Measurements from ENCODE around the gene SSPN.

SSPN gene

DNA sequence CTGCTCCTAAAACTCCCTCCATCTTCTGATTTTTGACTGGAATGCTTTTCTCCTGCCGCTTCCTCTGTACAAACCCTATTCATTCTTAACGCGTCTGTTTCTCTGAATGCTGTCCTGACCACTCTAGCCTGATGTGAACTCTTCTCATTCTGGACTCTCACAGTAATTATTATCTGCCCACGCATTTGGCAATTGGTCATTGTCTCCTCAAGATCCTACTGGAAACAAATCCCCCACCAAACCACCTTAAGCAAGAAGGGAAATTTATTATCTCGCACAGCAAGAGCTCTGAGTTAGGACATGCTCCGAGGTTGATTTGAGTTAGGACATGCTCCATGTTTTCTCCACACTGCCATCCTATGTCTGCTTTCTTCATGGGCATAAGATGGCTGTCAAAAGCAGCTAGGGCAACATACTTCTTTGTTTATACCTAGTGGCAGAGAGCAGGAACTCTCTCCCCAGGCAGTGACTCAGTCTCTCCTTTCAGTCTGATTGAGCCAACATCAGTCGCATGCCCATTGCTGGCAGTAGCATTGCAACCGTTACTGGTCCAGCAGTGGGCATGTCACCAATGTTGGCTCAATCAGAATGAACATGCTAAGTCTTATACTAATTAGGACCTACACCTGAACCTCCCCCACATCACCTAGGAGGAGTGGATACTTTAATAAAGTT, 102.2 kb downstream of the SSPN start:
- Histone ChIP-seq H3K27me3 (ENCODE audit: control insufficient read depth in 1 of 2, insufficient read depth in 2 of 2, low read length in 2 of 2) (no peaks in the 10 kb centered on the region), H3K9ac (ENCODE audit: low read length) (no peak overlapping the region), H3K9me3 (ENCODE audit: low read length) (no peaks in the 10 kb centered on the region), H3K4me1 (ENCODE audit: insufficient read depth, low read length) (peaks cover 16% of the 10 kb centered on the region), H3K27ac (ENCODE audit: low read depth, low read length) (no peak overlapping the region), H3K36me3 (ENCODE audit: insufficient read depth, low read length) (no peaks in the 10 kb centered on the region), H3K4me3 (ENCODE audit: low read depth in 1 of 2, low read length in 2 of 2) (no peak overlapping the region)

DNA sequence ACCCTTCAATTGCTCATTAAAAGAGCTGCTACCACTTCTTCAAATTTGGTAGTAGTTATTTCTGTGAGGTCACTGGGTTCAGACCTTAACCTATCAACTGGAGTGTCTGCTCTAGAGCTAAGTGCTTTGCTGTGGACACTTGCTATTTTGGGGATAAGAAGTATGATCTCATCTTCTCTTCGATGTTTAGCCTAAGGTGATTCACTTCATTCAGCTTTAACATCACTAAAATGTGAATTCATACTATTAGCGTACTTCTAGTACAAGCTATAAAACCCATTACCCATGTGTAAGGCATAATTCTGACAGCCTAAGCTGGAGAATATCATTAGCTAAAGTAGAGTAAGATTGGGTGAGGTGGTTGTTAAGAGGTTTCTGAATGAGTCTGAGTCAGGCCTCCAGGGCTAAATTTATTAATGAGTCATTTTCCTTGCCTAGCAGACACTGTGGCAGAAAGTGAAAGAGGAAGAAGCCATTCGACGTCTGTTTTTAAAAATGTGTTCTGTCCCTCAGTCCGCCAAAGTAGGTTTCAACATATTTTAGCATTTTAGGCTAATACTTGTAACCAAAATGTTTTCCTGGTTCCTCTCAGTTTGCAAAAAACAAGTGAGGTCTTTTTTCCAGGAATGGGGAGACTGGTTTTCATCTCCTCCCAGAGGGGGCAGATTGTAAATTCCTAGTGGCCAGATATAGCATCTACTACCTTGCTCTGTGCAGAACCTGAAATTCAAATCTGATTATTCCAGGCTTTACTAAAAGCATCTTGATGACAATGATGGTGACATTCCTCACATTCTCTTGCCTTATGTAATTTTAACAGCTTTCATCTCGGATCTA, 103.6 kb downstream of the SSPN start:
- H3K4me3 ChIP-seq (ENCODE audit: low read depth in 1 of 2, low read length in 2 of 2) = peak overlapping the region in 1 of 2 donors; percentile 49
- H3K27ac ChIP-seq (ENCODE audit: low read depth, low read length) = peak overlapping the region; percentile 74

DNA sequence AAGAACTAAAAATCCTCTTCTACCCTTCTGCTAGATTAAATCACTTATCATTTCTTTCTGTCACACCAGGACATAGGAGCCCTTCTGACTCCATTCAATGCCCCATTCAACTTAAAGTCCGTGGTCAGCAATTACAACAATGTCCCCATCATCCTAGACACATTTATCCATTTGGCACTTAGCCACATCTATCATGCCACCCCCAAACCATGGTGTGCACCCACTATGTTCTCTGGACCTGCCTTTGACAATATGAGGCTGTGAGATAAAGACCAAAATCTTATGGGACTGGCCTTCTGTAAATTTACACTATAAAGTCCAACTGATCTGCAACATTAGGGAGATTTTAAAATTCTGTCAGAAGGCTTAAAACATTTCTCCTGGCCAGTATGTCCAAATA, 104.4 kb downstream of the SSPN start:
- no peak overlapping the region for H3K9ac ChIP-seq (ENCODE audit: low read length)

More for the DNA sequence above, 103.6 kb downstream of the SSPN start:
- no peaks in the 10 kb centered on the region for H3K27me3 ChIP-seq (ENCODE audit: control insufficient read depth in 1 of 2, insufficient read depth in 2 of 2, low read length in 2 of 2)
- H3K4me1 ChIP-seq (ENCODE audit: insufficient read depth, low read length) = peaks cover 16% of the 10 kb centered on the region
- no peaks in the 10 kb centered on the region for H3K36me3 ChIP-seq (ENCODE audit: insufficient read depth, low read length)
- H3K9me3 ChIP-seq (ENCODE audit: low read length) = no peaks in the 10 kb centered on the region
- peak overlapping the region; percentile 38 for H3K9ac ChIP-seq (ENCODE audit: low read length)

More for the DNA sequence above, 104.4 kb downstream of the SSPN start:
- H3K4me1 ChIP-seq (ENCODE audit: insufficient read depth, low read length) = peaks cover 16% of the 10 kb centered on the region
- H3K36me3 ChIP-seq (ENCODE audit: insufficient read depth, low read length) = no peaks in the 10 kb centered on the region
- H3K4me3 ChIP-seq (ENCODE audit: low read depth in 1 of 2, low read length in 2 of 2) = no peak overlapping the region
- no peaks in the 10 kb centered on the region for H3K27me3 ChIP-seq (ENCODE audit: control insufficient read depth in 1 of 2, insufficient read depth in 2 of 2, low read length in 2 of 2)
- H3K27ac ChIP-seq (ENCODE audit: low read depth, low read length) = peak overlapping the region; percentile 74
- no peaks in the 10 kb centered on the region for H3K9me3 ChIP-seq (ENCODE audit: low read length)
